NOMO-1 treated with DMSO at 0.1 percent for 48 hours (cell line): ENCODE measurements around the gene VLDLR.
"Not testable (repeated sequence)": the region's sequence is repeated elsewhere in the genome, so short reads cannot be mapped to it uniquely, and the experiment has no call there.

ENCODE experiments used
- DNase-seq: peaks from one replicate; lab custom pipeline; 2025; ENCODE audit not compliant: unreplicated experiment; lab: John Stamatoyannopoulos, UW

The VLDLR gene

DNA sequence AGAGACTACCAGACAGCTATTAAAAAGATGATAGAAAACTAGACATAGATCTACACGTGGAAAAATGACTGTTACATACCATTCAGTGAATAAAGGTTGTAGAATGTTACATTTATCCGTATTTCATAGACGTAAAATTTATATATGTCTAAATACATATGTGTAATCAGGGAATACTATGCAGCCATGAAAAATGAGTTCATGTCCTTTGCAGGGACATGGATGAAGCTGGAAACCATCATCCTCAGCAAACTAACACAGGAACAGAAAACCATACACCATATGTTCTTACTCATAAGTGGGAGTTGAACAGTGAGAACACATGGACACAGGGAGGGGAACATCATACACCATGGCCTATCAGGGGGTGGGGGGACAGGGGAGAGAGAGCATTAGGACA is 85.7 kb downstream of the VLDLR start:
- DNase-seq = not testable (repeated sequence)
